ENCODE results near the gene INO80B. TPM values are rescaled to one million over a fixed set of nuclear protein-coding genes. Genes with fewer than 3 reads are reported as not detected.

INO80B gene
- total RNA-seq, 3 donors from 2014 or later: 12.6 to 26.2 (median 24.4) TPM

DNA sequence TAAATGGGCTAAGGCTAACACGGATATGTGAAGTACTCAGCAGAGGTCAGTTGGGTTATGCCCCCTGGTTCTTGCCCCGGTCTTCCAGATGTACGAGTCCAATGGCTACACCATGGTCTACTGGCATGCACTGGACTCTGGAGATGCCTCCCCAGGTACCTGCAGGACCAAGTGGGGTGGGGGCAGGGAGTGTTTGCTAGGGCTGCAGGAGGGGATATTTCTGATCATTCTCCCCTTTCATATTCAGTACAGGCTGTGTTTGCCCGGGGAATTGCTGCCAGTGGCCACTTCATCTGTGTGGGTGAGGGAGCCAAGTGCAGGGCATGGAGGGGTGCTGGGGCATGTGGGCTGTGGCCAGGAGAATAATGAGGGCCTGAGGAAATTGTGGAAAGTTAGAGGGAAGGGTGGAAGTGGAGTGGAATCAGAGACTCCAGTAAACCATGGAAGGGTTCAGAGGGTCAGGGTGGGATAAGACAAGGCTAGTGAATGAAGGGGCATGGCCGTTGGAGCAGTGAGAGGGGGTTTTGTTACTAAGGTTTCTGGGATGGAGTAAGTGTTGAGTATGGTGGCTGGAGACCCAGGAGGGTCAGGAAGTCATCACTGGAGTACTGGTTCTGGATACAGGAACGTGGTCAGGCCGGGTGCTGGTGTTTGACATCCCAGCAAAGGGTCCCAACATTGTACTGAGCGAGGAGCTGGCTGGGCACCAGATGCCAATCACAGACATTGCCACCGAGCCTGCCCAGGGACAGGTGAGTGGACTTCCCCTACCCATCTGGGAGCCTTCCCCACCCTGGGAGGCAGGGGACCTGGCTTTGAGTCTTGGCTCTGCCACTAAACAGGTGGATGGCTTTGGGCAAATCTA, 31.4 kb upstream of the INO80B start:
- no peak for TF ChIP-seq POLR2A (IDR thresholded peaks at IDR 0.05)
- TF ChIP-seq POLR2AphosphoS5 (IDR thresholded peaks at IDR 0.05): no peak
- TF ChIP-seq, protein P1, sequence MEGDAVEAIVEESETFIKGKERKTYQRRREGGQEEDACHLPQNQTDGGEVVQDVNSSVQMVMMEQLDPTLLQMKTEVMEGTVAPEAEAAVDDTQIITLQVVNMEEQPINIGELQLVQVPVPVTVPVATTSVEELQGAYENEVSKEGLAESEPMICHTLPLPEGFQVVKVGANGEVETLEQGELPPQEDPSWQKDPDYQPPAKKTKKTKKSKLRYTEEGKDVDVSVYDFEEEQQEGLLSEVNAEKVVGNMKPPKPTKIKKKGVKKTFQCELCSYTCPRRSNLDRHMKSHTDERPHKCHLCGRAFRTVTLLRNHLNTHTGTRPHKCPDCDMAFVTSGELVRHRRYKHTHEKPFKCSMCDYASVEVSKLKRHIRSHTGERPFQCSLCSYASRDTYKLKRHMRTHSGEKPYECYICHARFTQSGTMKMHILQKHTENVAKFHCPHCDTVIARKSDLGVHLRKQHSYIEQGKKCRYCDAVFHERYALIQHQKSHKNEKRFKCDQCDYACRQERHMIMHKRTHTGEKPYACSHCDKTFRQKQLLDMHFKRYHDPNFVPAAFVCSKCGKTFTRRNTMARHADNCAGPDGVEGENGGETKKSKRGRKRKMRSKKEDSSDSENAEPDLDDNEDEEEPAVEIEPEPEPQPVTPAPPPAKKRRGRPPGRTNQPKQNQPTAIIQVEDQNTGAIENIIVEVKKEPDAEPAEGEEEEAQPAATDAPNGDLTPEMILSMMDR (IDR thresholded peaks at IDR 0.05): no peak
- H3K9me3 ChIP-seq: no peaks in the 10 kb centered on the region
- H3K4me3 ChIP-seq: no peak overlapping the region
- no peaks in the 10 kb centered on the region for H3K4me1 ChIP-seq
- no peak for DNase-seq (ENCODE audit: low spot score in 2 of 2)
- peak overlapping the region in 1 of 2 donors; percentile 7 for H3K27ac ChIP-seq
- no peaks in the 10 kb centered on the region for H3K27me3 ChIP-seq
- no peaks in the 10 kb centered on the region for H3K36me3 ChIP-seq
- intact Hi-C loops (cut with DNase I; ENCODE audit: low total_unique reads): no loop called here

DNA sequence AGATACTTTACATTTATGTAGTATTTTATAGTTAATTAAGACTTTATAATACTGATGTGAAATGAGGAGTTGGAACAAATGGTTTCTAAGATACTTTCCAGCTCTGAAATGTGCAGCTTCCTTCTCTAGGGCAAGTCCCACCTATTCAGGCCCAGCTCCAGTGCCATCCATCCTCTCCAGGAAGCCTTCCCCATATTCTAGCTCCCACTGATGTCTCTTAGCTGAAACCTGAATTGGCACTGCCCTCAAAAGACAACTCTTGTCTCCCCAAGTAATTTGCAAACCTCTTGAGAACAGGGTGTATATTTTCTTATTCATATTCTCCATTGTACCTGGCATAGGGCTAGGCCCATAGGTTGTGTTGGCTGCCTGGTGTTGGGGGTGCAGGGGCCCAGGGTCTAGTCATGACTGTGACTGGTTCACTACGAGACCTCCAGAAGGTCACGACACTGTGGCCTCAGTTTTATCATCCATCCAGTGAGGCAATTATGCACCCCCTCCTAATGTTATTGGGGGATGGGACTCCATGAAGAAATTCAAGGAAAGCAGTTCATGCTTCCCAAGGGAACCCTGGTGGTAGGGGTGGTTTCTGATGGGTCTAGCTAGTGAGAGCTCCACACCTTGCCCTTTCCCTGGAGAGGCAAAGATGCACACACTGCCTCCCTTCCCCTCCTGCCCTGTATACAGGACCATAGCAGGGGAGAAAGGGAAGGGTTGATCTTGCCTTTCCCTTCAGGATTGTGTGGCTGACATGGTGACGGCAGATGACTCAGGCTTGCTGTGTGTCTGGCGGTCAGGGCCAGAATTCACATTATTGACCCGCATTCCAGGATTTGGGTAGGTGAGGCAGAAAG, 30.5 kb upstream of the INO80B start:
- Histone ChIP-seq H3K27me3 (no peaks in the 10 kb centered on the region), H3K27ac (peak overlapping the region in 1 of 2 donors; percentile 7), H3K9me3 (no peaks in the 10 kb centered on the region), H3K4me1 (no peaks in the 10 kb centered on the region), H3K4me3 (no peak overlapping the region), H3K36me3 (no peaks in the 10 kb centered on the region)
- DNase-seq (ENCODE audit: low spot score in 2 of 2): no peak
- intact Hi-C loops (cut with DNase I; ENCODE audit: low total_unique reads): no loop called here
- no peak for TF ChIP-seq POLR2AphosphoS5 (IDR thresholded peaks at IDR 0.05)
- TF ChIP-seq, protein P1 (IDR thresholded peaks at IDR 0.05): no peak
- no peak for TF ChIP-seq POLR2A (IDR thresholded peaks at IDR 0.05)

DNA sequence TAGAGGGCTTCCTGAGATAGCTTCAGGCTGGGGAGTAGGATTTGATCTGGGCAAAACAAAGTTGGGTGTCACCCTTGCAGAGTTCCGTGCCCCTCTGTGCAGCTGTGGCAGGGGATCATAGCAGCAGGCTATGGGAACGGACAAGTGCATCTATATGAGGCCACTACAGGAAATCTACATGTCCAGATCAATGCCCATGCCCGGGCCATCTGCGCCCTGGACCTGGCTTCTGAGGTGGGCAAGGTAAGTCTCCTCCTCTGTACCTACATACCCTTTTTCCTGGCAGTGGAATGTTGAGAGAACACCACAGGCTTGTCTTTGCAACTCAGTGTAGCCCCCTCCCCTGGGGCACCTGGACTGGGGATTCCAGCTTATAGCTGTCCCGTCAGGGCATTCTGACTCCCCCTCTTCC, 29.9 kb upstream of the INO80B start:
- no peak for DNase-seq (ENCODE audit: low spot score in 2 of 2)
- H3K9me3 ChIP-seq: no peaks in the 10 kb centered on the region
- no peak overlapping the region for H3K4me3 ChIP-seq
- no peak overlapping the region for H3K27ac ChIP-seq
- intact Hi-C loops (cut with DNase I; ENCODE audit: low total_unique reads): no loop called here
- H3K27me3 ChIP-seq: no peaks in the 10 kb centered on the region
- TF ChIP-seq, protein P1 (IDR thresholded peaks at IDR 0.05): no peak
- TF ChIP-seq POLR2AphosphoS5 (IDR thresholded peaks at IDR 0.05): no peak
- no peak for TF ChIP-seq POLR2A (IDR thresholded peaks at IDR 0.05)
- H3K36me3 ChIP-seq: no peaks in the 10 kb centered on the region
- no peaks in the 10 kb centered on the region for H3K4me1 ChIP-seq

DNA sequence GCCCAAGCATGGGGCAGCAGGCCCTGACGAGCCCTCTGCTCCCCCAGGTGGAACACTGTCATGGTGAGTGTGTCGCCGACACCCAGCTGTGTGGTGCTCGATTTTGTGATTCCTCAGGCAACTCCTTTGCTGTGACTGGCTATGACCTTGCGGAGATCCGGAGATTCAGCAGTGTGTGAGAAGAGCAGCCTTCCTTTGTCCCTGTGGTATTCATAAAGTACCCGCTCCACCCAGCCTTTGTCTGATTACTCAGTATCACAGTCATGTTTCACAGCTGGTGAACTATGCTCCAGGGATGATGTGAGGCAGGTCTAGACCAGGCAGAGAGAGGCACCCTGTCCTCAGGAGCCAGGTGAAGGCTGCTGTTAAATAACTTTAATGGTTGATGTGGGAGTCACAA, 29.4 kb upstream of the INO80B start:
- intact Hi-C loops (cut with DNase I; ENCODE audit: low total_unique reads): no loop called here
- no peak for TF ChIP-seq POLR2AphosphoS5 (IDR thresholded peaks at IDR 0.05)
- no peak for TF ChIP-seq POLR2A (IDR thresholded peaks at IDR 0.05)
- TF ChIP-seq, protein P1 (IDR thresholded peaks at IDR 0.05): no peak
- Histone ChIP-seq H3K9me3 (no peaks in the 10 kb centered on the region), H3K4me1 (no peaks in the 10 kb centered on the region), H3K36me3 (no peaks in the 10 kb centered on the region), H3K27me3 (no peaks in the 10 kb centered on the region), H3K27ac (no peak overlapping the region), H3K4me3 (no peak overlapping the region)
- no peak for DNase-seq (ENCODE audit: low spot score in 2 of 2)
